Left forelimb (tissue), 1 donor: Measurements from ENCODE around the gene HGFAC.

ENCODE experiments used
- DNase-seq: peaks from one replicate; pipeline ENCODE4 v3.0.0-alpha.2; 2018; ENCODE audit warnings: low spot score

HGFAC gene

DNA sequence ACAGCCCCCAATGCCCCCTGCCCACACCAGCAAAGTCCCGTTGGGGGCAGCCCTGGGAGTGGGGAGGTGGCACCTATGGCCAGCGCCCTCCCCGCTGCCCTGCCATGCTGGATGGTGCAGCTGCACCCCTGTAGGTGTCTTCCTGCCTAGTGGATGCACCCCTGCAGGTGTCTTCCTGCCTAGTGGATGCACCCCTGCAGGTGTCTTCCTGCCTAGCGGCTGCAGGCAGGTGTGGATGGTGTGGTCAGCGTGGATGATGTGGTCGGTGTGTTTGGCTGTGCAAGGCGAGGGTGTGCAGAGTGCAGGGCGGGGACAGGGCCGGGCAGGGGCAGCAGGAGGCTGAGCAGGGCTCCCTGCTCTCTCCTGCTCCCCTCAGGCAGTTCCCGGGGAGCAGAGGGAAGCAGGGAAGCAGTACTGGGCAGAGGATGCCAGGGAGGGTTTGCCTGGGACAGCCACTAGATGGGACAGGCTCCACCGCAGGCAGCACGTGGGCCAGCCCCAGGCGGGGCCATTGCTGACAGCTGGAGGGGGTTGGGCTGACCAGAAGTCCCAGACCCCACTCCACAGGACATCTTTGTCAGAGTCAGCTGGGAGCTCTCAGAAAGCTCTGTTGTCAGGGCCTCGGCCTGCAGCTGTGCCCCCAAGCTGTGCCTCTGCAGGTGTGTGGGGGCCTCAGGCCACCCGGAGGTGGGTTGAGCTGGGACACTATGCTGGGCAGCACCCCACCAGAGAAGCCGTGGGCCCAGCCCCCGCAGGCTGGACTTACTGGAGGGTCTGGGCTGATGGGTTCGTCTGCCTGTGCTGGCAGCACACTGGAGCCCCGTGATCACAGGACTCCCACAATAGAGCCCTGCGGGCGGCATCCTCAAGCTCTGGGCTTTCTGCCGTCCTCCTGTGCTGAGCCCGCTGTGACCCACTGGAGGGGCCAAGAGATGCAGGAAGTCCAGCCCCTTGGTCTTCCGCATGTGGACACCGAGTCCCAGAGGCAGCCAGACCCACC lies 45.1 kb downstream of the HGFAC start:
- no peak for DNase-seq

DNA sequence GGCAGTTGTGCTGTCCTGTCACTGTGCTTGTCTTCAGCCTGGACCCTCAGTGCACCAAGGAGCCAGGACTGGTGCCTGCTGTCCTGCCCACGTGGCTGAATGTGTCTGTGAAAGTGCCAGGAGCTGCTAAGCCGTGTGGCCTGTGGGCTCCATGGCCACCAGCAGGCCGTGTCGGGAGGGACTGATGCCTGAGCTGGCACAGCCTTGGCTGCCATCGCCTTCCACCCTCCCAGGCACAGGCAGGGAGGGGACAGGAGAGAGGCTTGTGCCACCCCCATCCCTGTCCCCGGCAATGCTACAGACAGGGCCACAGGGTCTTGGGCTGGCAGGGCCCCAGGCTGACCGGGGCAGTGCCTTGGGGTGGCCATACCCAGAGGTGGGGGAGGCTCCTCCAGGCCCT lies 46.1 kb downstream of the HGFAC start:
- DNase-seq = no peak

DNA sequence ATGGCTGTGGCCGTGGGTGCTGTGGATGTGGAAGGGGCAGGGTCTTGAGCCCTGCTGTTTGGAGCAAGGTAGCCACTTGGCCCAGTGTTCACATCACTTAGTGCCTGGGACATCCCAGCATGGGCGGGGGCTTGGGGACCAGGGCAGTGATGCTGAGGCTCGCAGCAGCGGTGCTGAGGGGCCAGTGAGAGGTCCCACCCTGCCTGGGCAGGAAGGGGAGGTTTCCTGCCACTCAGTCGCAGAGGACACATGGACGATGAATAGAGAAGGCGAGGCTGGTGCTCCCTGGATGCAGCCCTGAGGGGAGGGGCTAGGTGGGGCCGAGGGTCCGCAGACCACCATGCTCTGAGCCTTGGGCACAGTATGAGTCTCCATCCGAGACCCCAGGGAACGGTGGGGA lies 47.1 kb downstream of the HGFAC start:
- DNase-seq = no peak

DNA sequence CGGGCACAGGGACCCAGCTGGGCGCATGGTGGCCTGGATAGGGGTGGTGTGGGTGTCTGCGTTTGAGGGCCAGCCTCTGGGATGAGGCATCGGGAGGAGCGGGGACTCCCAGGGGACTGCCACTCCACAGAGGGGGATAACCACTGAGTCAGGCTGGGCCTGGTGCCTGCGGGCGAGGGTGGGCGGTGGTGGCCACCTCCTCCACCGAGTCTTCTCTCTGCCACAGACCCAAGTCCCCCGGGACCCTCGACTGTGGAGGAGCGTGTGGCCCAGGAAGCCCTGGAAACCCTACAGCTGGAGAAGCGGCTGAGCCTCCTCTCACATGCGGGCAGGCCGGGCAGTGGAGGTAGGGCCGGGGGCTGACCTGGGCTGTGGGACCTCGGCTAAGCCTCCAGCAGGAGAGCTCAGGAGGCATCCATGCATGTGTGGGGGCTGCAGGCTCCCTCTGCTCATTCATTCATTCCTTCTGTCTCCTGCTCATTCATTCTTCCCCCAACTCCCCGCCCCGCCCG lies 47.7 kb downstream of the HGFAC start:
- no peak for DNase-seq

DNA sequence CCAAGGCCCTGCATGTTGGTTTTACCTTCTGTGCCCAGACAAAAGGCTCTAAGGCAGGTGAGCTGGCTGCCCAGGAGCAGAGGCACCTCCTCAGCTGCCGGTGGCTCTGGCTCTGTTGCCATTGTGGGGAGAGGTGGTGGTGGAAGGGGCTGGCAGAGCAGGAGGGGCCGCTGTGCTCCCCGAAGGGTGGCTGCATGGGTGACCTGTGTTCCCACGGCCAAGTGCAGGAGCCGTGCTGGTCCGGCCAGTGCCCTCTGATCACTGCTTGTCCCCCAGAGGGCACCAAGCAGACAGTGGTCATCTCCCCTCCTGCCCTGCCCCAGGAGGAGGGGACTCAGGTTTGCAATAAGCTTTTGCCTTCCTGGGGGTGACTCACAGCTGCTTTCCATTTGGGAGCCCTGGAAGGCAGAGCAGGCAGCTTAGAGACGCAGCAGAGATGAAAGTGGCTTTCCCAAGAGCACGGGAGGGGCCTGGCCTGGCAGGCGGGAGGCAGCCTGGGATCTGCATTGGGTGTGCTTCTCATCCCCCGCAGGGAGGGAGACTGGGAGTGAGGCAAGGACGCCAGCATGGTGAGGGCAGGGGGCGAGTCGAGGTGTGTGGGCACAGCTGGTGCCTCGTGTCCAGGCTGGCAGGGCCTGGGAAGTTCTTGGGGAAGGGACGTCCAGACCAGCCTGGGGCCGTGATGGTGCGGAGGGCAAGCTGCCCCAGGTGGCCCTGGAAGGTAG lies 50.1 kb downstream of the HGFAC start:
- no peak for DNase-seq

DNA sequence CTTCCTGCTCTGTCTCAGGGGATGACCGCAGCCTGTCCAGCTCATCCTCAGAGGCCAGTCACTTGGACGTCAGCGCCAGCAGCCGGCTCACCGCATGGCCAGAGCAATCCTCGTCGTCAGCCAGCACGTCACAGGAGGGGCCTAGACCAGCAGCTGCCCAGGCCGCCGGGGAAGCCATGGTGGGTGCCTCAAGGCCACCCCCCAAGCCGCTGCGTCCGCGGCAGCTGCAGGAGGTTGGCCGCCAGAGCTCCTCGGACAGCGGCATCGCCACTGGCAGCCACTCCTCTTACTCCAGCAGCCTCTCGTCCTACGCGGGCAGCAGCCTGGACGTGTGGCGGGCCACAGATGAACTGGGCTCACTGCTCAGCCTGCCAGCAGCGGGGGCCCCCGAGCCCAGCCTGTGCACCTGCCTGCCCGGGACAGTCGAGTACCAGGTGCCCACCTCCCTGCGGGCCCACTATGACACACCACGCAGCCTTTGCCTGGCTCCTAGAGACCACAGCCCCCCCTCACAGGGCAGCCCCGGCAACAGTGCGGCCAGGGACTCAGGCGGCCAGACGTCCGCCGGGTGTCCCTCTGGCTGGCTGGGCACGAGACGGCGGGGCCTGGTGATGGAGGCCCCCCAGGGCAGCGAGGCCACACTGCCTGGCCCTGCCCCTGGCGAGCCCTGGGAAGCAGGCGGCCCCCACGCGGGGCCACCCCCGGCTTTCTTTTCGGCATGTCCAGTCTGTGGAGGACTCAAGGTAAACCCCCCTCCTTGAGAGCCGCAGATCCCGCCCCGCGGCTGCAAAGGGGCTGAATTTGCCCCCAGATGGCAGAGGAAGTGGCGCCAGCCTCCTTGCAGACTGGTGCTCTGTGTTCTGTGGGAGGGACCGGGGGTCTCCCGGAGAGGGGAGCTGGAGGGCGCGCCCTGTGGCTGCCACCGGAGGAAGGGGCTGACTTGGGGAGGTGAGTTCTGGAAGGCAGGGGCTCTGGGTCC lies 51.3 kb downstream of the HGFAC start:
- no peak for DNase-seq

DNA sequence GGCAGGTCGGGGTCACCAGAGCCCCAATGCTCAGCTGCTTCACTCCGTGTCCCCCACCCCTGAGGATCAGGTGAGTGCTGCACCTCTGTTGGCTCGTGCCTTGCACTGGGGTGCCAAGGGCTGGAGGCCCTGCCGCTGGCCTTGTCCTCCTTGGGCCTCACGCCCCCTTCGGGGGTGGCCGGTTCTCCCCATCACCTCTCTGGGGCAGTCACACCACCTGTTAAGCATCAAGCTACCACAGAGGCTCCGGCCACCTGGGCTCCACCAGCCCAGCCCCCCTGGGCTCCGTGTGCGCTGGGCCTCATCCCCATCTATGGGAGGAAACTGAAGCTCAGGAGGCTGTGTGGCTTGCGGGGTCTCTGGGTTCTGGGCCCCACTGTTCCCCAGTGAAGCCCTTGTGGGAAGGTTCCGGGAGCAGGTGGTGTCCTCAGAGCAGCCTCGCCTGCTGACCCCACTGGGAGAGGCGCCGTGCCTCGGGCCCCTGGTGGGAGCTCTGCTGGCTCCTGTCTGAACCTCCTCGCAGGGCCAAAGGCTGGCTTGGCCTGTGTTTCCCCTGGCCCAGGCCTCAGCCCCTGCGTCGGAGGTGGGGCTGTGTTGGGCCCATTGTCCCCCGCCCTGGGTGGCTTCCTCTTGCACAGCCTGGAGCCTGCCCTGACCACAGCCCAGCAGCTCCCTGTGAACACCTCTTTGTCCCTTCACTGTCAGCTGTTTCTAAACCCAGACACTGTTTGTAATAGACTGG lies 52.1 kb downstream of the HGFAC start:
- DNase-seq = no peak

DNA sequence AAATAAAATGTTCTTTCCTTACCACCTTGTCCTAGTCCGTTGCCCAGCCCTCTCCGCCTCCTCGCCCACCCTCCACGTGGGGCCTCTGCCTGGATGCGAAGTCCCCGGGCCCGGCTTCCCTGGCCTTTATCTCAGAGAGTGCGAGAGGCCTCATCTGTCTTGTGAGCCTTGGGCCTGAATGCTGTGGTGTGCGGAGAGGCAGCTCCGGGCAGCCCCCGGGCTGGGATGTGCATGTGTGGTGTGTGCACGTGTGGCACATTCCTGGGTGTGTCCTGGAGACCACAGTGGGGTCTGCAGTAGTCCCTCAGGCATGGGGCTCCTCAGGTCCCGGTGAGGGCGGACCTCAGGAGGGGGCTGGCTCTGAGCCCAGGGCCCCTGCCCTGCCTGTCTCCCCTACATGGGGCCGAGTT lies 52.7 kb downstream of the HGFAC start:
- no peak for DNase-seq

DNA sequence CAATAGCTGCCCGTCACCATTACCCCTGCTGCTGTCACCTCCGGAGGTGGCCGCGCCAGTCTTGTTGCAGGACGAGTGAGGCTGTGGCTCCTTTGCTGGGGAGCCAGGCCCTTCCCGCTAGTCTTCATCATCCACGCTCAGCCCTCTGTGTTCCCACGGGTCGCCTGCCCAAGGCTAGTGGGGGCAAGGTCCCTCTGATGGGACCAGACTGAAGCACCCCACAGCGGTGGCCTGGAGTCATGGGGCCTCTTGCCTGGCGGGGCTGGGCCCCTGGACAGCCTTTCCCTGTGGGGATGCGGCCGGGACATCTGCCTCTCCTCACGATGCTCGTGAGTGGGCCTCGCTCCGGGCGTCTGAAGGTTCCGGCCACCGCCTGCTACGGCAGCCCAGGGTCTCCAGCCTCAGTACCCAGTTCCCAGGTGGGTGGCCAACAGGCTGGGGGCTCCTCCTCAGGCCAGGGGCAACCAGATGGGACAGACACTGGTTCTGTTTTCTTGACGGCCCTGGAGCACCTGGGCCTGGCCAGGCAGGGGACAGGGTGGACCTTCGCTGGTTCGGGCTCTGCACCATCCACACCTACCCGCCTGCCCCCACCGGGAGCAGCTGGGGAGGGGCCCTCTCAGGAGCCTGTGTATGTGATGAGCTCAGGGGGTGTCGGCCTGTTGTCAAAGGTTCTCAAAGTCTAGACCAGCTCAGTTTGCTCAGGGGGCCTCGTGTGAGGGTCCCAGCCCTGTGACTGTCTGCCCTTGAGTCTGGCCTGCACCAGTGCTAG lies 53.6 kb downstream of the HGFAC start:
- DNase-seq = no peak

DNA sequence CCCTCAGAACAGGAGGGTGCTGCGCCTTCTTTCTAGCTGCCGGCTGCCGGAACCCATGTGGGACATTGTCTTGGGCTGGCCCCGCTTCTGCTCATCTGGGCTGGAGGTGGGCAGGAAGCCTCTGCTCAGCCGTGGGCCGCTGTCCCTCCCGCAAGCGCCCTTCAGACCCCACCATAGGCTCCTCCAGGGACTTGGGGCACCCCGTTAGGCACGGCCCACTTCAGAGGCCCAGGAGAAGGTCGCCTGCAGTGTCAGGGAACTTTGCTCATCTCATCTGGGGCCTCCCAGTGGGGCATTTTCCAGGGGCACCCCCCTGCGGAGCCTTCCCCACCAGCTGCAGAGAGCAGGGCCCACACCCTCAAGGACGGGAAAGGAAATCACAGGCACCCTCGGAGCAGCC lies 54.3 kb downstream of the HGFAC start:
- no peak for DNase-seq

DNA sequence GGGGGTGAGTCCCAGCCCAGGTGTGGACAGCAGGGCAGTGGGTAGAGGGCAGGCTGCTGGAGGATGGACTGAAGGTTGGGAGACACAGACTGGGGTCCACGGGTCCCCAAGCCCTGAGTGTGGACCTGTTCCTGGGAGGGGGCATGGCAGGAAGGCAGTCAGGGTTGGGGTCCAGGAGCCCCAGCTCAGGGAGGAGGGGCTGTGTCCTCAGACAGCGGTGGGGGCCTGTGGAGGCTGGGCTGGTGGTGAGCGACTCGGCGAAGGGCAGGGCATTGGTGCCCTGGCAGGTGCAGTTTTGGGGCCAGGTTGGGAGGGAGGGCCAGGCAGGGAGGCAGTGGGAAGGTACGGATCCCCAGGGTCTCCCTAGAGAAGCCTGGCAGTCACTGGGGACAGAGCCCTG lies 55.3 kb downstream of the HGFAC start:
- DNase-seq = no peak

DNA sequence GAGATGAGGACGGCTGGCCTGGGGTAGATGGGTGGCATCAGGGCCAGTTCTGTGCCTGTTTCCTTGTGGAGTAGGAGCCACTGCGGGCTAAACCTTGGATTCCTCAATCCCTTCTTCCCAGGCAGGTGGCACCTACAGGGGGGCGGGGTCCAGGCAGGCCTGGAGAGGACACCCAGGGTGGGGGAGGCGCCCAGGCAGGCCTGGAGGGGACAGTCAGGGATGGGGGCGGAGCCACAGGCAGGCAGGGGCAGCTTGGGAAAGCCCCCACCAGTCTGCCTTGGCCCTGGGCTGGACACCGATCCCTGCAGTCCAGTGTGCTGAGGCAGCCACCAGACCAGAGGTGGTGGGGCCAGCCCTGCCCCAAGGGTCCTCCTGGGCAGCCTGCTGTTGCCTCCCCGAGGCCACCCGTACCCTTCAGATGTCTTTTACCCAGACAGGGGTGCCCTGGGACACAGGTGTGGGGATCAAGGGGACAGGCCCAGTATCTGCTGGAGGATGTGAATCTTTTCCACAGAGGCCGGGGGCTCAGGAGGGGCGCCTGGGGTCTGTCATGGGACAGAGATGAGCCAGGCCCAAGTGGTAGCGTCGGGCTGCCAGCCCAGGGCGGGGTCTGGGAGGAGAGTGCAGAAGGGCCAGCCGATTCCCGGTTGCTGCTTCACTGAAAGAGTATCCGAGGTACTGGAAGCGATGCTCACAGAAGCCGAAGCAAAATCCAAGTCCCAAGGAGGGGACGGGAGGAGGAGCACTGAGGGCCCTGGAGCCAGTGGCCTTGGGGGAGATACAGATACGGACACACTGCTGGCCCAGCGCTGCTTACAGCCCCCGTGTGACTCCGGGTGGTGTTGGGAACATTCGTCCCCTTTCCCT lies 56.0 kb downstream of the HGFAC start:
- no peak for DNase-seq

DNA sequence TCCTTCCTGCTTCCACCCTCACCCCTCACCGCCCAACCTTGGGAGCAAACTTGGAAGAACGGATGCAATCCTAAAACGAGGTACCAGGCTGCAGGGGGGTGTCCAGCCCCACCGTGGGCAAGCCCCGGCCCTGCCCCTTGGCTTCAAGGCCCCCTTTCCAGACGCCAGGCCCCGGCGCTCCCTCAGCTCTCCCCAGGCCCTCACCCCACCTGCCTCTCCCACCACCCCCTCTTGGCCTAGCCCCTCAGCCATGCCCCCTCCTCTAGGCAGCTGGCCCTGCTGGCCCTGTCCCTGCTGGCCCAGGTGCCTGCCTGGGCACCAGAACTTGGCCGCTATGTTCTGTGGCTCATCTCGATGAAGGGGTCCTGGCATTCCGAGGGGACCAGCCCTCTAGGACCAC lies 56.6 kb downstream of the HGFAC start:
- no peak for DNase-seq
